Smooth muscle cell (in vitro differentiated cells): ENCODE measurements around the gene ELFN2. TPM values are rescaled to one million over a fixed set of nuclear protein-coding genes. Genes with fewer than 3 reads are reported as not detected.

ENCODE experiments used
- DNase-seq: peaks from one replicate; lab custom pipeline; 2025; ENCODE audit not compliant: unreplicated experiment; lab: John Stamatoyannopoulos, UW
- H2AFZ ChIP-seq: fragments of 200-600 bp; sonication (generic); 2 replicates; pipeline ENCODE4 v1.6.0; 2016; ENCODE audit warnings: antibody characterized with exemption, low read depth, mild to moderate bottlenecking
- H3F3A ChIP-seq: fragments of 200-600 bp; sonication (generic); 2 replicates; pipeline ENCODE4 v1.6.0; 2017; ENCODE audit warnings: antibody characterized with exemption, low read depth
- H3K27ac ChIP-seq: fragments of 200-600 bp; sonication (generic); 2 replicates; pipeline ENCODE4 v1.5.1; 2016; ENCODE audit warnings: low read depth, mild to moderate bottlenecking
- H3K27me3 ChIP-seq: fragments of 200-600 bp; sonication (generic); 2 replicates; pipeline ENCODE4 v1.6.1; 2016; ENCODE audit warnings: low read depth, mild to moderate bottlenecking
- H3K36me3 ChIP-seq: fragments of 200-600 bp; sonication (generic); 2 replicates; pipeline ENCODE4 v1.5.1; 2016; ENCODE audit warnings: low read depth
- H3K4me1 ChIP-seq: fragments of 200-600 bp; sonication (generic); 2 replicates; pipeline ENCODE4 v1.5.1; 2016; ENCODE audit warnings: low read depth
- H3K4me2 ChIP-seq: fragments of 200-600 bp; sonication (generic); 2 replicates; pipeline ENCODE4 v1.6.0; 2016; ENCODE audit warnings: mild to moderate bottlenecking
- H3K4me3 ChIP-seq: fragments of 200-600 bp; sonication (generic); 2 replicates; pipeline ENCODE4 v1.5.1; 2016; ENCODE audit warnings: mild to moderate bottlenecking
- H3K79me2 ChIP-seq: fragments of 200-600 bp; sonication (generic); 2 replicates; pipeline ENCODE4 v1.6.0; 2016; ENCODE audit warnings: low read depth, mild to moderate bottlenecking
- H3K9ac ChIP-seq: fragments of 200-600 bp; sonication (generic); 2 replicates; pipeline ENCODE4 v1.6.0; 2016; ENCODE audit warnings: low read depth
- H3K9me3 ChIP-seq: fragments of 200-600 bp; sonication (generic); replicated peaks from 2 replicates; pipeline ENCODE4 v1.5.1; 2016; ENCODE audit warnings: low read depth
- H4K20me1 ChIP-seq: fragments of 200-600 bp; sonication (generic); 2 replicates; pipeline ENCODE4 v1.6.0; 2016; ENCODE audit warnings: low read depth
- CTCF ChIP-seq: fragments of 200-600 bp; sonication (generic); IDR thresholded peaks from 2 replicates; pipeline ENCODE4 v1.5.1; 2017; ENCODE audit warnings: borderline replicate concordance, mild to moderate bottlenecking, antibody characterized with exemption; ENCODE audit not compliant: insufficient read depth, poor library complexity, severe bottlenecking
- WGBS: methylation state at CpG from one replicate; pipeline ENCODE4 v1.1.7; 2016; ENCODE audit warnings: low lambda C conversion rate; 5-methylcytosine and 5-hydroxymethylcytosine counted together
- polyA plus RNA-seq: library from polyadenylated mRNA; unstranded; fragments of >200 nt; fragmentation: Nextera tagmentation; extraction: Ambion mirVana; gene quantifications from 2 replicates; pipeline ENCODE4 v1.2.1, GENCODE V29; 2016
- total RNA-seq: library from RNA; depleted of rRNA; stranded (reverse); fragments of >200 nt; gene quantifications from 2 replicates; pipeline ENCODE4 v1.2.3, GENCODE V29; 2014

The ELFN2 gene
- total and polyA plus RNA-seq, 2 experiments from 2014 or later: 0.63 to 1.3 TPM

- Histone ChIP-seq H3K27ac (no peak overlapping the region), H3K36me3 (no peaks in the 10 kb centered on the region), H2AFZ (no peak overlapping the region), H3K79me2 (no peaks in the 10 kb centered on the region), H3K9me3 (no peaks in the 10 kb centered on the region), H3K27me3 (peaks cover 57% of the 10 kb centered on the region), H3K4me1 (peaks cover 24% of the 10 kb centered on the region), H3F3A (no peaks in the 10 kb centered on the region), H3K4me2 (no peak overlapping the region), H3K9ac (no peak overlapping the region), H4K20me1 (no peaks in the 10 kb centered on the region), H3K4me3 (no peak overlapping the region)
- no peak for TF ChIP-seq CTCF
- 76% methylated on average over 9 of the region's 9 CpGs for WGBS
- DNase-seq: no peak
Observed at GRCh38 chr22:37331856-37332536, 95.3 kb downstream of the ELFN2 start.

GRCh38 chr22:37331034-37331428 lies 96.2 kb downstream of the ELFN2 start:
- no peak overlapping the region for H3K4me2 ChIP-seq
- DNase-seq: no peak

GRCh38 chr22:37330200-37331033 lies 96.9 kb downstream of the ELFN2 start:
- WGBS: 33% methylated on average over 9 of the region's 9 CpGs
- TF ChIP-seq CTCF: no peak
- no peaks in the 10 kb centered on the region for H3K36me3 ChIP-seq
- no peaks in the 10 kb centered on the region for H3K9me3 ChIP-seq
- peaks cover 13% of the 10 kb centered on the region for H3K4me1 ChIP-seq
- H3K27ac ChIP-seq: no peak overlapping the region
- H3F3A ChIP-seq: no peaks in the 10 kb centered on the region
- H3K79me2 ChIP-seq: no peaks in the 10 kb centered on the region
- no peak overlapping the region for H3K9ac ChIP-seq
- no peak overlapping the region for H2AFZ ChIP-seq
- peaks cover 61% of the 10 kb centered on the region for H3K27me3 ChIP-seq
- H3K4me3 ChIP-seq: no peak overlapping the region
- DNase-seq: no peak
- H3K4me2 ChIP-seq: no peak overlapping the region
- H4K20me1 ChIP-seq: no peaks in the 10 kb centered on the region

More at GRCh38 chr22:37331034-37331428, 96.2 kb downstream of the ELFN2 start:
- Histone ChIP-seq H3K79me2 (no peaks in the 10 kb centered on the region), H3K4me3 (no peak overlapping the region), H3K36me3 (no peaks in the 10 kb centered on the region), H3K9ac (no peak overlapping the region), H3K27ac (no peak overlapping the region), H4K20me1 (no peaks in the 10 kb centered on the region), H2AFZ (no peak overlapping the region), H3K4me1 (peaks cover 19% of the 10 kb centered on the region), H3F3A (no peaks in the 10 kb centered on the region), H3K27me3 (peaks cover 61% of the 10 kb centered on the region), H3K9me3 (no peaks in the 10 kb centered on the region)
- WGBS: 8% methylated on average over 2 of the region's 7 CpGs
- no peak for TF ChIP-seq CTCF
